Activated naive CD4-positive, alpha-beta T cell (primary cell): Measurements from ENCODE around the gene CLEC7A.

ENCODE experiments used
- DNase-seq, 4 experiments: peaks; one replicate each; lab custom pipeline; 2025; lab: John Stamatoyannopoulos, UW

Gene CLEC7A

GRCh38 chr12:10094646-10095395 is 35.2 kb downstream of the CLEC7A start:
- no peak for DNase-seq

- no peak for DNase-seq
These were observed 40.8 kb downstream of the CLEC7A start for GRCh38 chr12:10088955-10089900.

GRCh38 chr12:10088031-10088430 is 42.0 kb downstream of the CLEC7A start:
- DNase-seq, result no peak

GRCh38 chr12:10086387-10086786 is 43.6 kb downstream of the CLEC7A start:
- no peak for DNase-seq

GRCh38 chr12:10084733-10085132 is 45.3 kb downstream of the CLEC7A start:
- DNase-seq, result no peak

GRCh38 chr12:10082117-10082874 is 47.7 kb downstream of the CLEC7A start:
- no peak for DNase-seq

- no peak for DNase-seq
These were observed 54.5 kb downstream of the CLEC7A start for GRCh38 chr12:10075451-10075850.

- no peak for DNase-seq
These were observed 56.7 kb downstream of the CLEC7A start for GRCh38 chr12:10073261-10073660.

- DNase-seq, result no peak
These were observed 57.9 kb downstream of the CLEC7A start for GRCh38 chr12:10072131-10072530.

GRCh38 chr12:10070380-10070779 is 59.6 kb downstream of the CLEC7A start:
- DNase-seq, result no peak

- DNase-seq, result no peak
These were observed 60.0 kb downstream of the CLEC7A start for GRCh38 chr12:10069976-10070375.

- no peak for DNase-seq
These were observed 60.9 kb downstream of the CLEC7A start for GRCh38 chr12:10069099-10069498.

- no peak for DNase-seq
These were observed 61.4 kb downstream of the CLEC7A start for GRCh38 chr12:10068644-10069043.

GRCh38 chr12:10067942-10068341 is 62.1 kb downstream of the CLEC7A start:
- no peak for DNase-seq

- no peak for DNase-seq
These were observed 62.7 kb downstream of the CLEC7A start for GRCh38 chr12:10067264-10067663.
